Epithelial cell of proximal tubule (primary cell): ENCODE results near the gene KAT8. TPM values are rescaled to one million over a fixed set of nuclear protein-coding genes. Genes with fewer than 3 reads are reported as not detected.
"Not testable (repeated sequence)": the region's sequence is repeated elsewhere in the genome, so short reads cannot be mapped to it uniquely, and the experiment has no call there.

Experiments used
- DNase-seq: peaks from one replicate; pipeline ENCODE4 v3.0.0-alpha.2; 2011; ENCODE audit warnings: low read depth
- H3K4me3 ChIP-seq: 2 replicates; pipeline ENCODE4 v1.5.1; 2011; ENCODE audit warnings: low read depth, mild to moderate bottlenecking, low read length
- total RNA-seq: library from RNA; depleted of rRNA; stranded (reverse); fragments of >200 nt; gene quantifications from 2 replicates; pipeline ENCODE4 v1.2.3, GENCODE V29; 2015
- TF ChIP-seq, protein P1 (sequence below): conservative IDR thresholded peaks from 2 replicates; pipeline ENCODE4 v1.5.1; 2012; ENCODE audit warnings: low read depth, mild to moderate bottlenecking, low read length

KAT8 gene
- total RNA-seq, 1 donor from 2014 or later: 43.7 TPM

GRCh38 chr16:31138621-31139578 is 21.4 kb downstream of the KAT8 start:
- DNase-seq: peak; percentile 20
- TF ChIP-seq, protein P1, sequence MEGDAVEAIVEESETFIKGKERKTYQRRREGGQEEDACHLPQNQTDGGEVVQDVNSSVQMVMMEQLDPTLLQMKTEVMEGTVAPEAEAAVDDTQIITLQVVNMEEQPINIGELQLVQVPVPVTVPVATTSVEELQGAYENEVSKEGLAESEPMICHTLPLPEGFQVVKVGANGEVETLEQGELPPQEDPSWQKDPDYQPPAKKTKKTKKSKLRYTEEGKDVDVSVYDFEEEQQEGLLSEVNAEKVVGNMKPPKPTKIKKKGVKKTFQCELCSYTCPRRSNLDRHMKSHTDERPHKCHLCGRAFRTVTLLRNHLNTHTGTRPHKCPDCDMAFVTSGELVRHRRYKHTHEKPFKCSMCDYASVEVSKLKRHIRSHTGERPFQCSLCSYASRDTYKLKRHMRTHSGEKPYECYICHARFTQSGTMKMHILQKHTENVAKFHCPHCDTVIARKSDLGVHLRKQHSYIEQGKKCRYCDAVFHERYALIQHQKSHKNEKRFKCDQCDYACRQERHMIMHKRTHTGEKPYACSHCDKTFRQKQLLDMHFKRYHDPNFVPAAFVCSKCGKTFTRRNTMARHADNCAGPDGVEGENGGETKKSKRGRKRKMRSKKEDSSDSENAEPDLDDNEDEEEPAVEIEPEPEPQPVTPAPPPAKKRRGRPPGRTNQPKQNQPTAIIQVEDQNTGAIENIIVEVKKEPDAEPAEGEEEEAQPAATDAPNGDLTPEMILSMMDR: no peak
- H3K4me3 ChIP-seq: peak overlapping the region; percentile 42

- not testable (repeated sequence) for DNase-seq, H3K4me3 ChIP-seq
These were observed 23.6 kb downstream of the KAT8 start for GRCh38 chr16:31141071-31141469.

- peak; percentile 54 for DNase-seq
These were observed 24.1 kb downstream of the KAT8 start for GRCh38 chr16:31141489-31142108.

GRCh38 chr16:31142109-31143010 is 24.9 kb downstream of the KAT8 start:
- TF ChIP-seq, protein P1: peak; percentile 82
- peak overlapping the region; percentile 45 for H3K4me3 ChIP-seq
- peak; percentile 66 for DNase-seq

More at GRCh38 chr16:31141489-31142108, 24.1 kb downstream of the KAT8 start:
- TF ChIP-seq, protein P1: no peak
- H3K4me3 ChIP-seq: peak overlapping the region; percentile 33

DNA sequence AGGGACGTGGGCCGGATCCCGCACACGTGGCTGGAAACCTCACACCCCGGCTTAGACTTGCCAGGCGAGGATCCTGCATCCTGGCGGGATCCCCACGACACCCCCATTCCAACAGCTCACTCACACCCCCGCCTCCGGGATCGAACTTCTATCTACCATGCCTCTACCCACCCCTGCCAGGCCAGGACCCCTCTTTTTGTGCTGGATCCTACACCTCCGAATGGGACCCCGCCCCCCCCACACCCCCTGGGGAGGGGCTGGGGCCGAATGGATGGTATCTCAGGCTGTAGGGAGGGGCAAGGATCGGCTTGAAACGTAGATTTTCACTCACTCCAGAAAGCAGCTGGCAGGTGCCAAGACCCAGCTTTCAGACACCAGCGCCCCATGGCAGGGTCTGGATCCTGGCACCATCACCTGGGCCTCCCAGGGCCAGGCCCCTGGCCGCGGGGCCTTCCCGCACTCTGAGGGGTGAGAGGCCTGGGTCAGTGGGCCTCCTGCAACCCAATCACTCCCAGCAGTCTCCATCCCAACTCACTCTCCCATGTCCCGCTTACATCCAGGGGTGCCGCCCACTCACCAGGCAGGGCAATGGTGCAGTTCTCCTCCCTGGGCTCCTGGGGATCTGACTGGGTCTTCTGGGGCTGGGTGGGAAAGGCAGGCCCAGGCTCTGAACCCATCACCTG is 25.7 kb downstream of the KAT8 start:
- no peak for DNase-seq
- TF ChIP-seq, protein P1: no peak
- H3K4me3 ChIP-seq: peak overlapping the region; percentile 45

DNA sequence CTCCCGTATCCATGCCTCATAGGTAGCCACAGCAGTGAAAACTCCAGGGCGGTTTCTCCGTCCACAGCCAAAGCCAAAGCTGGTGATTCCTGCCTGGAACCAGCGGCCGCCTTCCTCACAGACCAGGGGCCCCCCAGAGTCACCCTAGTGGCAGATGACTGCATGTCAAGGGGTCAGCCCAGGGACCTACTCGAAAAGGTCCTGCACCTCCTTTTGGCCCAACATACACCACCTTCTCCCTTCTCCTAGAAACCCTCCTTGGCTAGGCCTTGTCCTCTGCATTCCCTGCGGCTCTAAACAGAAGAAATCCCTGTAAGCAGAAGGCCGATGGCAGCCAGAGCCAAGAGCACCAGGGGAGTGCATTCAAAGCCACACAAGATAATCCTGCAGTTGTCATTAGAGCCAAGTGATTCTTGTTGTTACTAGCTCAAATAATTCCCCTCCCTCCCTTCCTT is 26.3 kb downstream of the KAT8 start:
- no peak for DNase-seq
- no peak overlapping the region for H3K4me3 ChIP-seq
- TF ChIP-seq, protein P1: no peak

DNA sequence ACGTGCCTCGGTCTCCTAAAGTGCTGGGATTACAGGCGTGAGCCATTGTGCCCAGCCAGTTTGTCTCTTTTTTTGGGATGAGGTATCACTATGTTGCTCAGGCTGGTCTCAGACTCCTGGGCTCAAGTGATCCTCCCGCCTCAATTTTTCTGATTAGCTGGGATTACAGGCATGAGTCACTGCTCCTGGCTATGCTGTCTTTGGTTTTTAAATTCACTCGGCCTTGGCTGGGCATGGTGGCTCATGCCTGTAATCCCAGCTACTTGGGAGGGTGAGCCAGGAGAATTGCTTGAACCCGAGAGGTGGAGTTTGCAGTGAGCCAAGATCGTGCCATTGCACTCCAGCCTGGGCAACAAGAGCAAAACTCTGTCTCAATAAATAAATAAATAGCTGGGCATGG is 27.0 kb downstream of the KAT8 start:
- H3K4me3 ChIP-seq, DNase-seq: not testable (repeated sequence)
